H1 (cell line): ENCODE results near the gene DCAF6.
"Not testable (repeated sequence)": the region's sequence is repeated elsewhere in the genome, so short reads cannot be mapped to it uniquely, and the experiment has no call there.

ENCODE experiments used
- BCL11A ChIP-seq, 2 experiments: IDR thresholded peaks; one replicate each; pipeline ENCODE4 v1.6.1; 2011; ENCODE audit warnings: low read depth in 2 of 2, low read length in 2 of 2, mild to moderate bottlenecking in 2 of 2
- BRCA1 ChIP-seq: IDR thresholded peaks from 2 replicates; pipeline ENCODE4 v1.6.1; 2012; ENCODE audit warnings: low read depth, low read length, improper control_type of control experiment
- CREB1 ChIP-seq: IDR thresholded peaks from 2 replicates; pipeline ENCODE4 v1.6.1; 2012; ENCODE audit warnings: inconsistent platforms
- EZH2 ChIP-seq: fragments of 200-600 bp; sonication (generic); IDR thresholded peaks from 2 replicates; pipeline ENCODE4 v1.7.1; 2012; ENCODE audit warnings: low read depth, mild to moderate bottlenecking, moderate library complexity, low read length, inconsistent platforms; ENCODE audit not compliant: severe bottlenecking
- GTF2F1 ChIP-seq: IDR thresholded peaks from 2 replicates; pipeline ENCODE4 v1.6.1; 2012; ENCODE audit warnings: low read depth, low read length, improper control_type of control experiment, borderline replicate concordance
- JUN ChIP-seq: IDR thresholded peaks from 2 replicates; pipeline ENCODE4 v1.6.1; 2011; ENCODE audit warnings: low read depth, mild to moderate bottlenecking, improper control_type of control experiment, low read length
- POLR2A ChIP-seq, 2 experiments: IDR thresholded peaks; 1 replicate in 1 of 2; 2 replicates in 1 of 2; pipeline ENCODE4 v1.6.1; 2011; ENCODE audit warnings: low read depth in 2 of 2, low read length in 2 of 2, mild to moderate bottlenecking in 2 of 2; ENCODE audit errors: control extremely low read depth in 1 of 2
- TAF1 ChIP-seq: IDR thresholded peaks from 2 replicates; pipeline ENCODE4 v1.6.1; 2011; ENCODE audit warnings: mild to moderate bottlenecking, low read depth, low read length
- TEAD4 ChIP-seq: IDR thresholded peaks from 2 replicates; pipeline ENCODE4 v1.6.1; 2012; ENCODE audit warnings: low read depth, low read length, inconsistent platforms, mixed read lengths
- YY1 ChIP-seq: IDR thresholded peaks from 2 replicates; pipeline ENCODE4 v1.6.1; 2011; ENCODE audit warnings: low read depth, mild to moderate bottlenecking, low read length
- TF ChIP-seq, protein P1 (sequence below), 3 experiments: IDR thresholded peaks; 1 replicate in 2 of 3; 2 replicates in 1 of 3; pipeline versions ENCODE4 v1.5.1 to v1.6.1; 2011; ENCODE audit warnings: low read length in 3 of 3, mild to moderate bottlenecking in 3 of 3, inconsistent platforms in 2 of 3, low read depth in 1 of 3, moderate library complexity in 1 of 3; ENCODE audit not compliant: insufficient read depth in 1 of 3; ENCODE audit errors: control extremely low read depth in 1 of 3
- TF ChIP-seq, protein P2 (sequence below): IDR thresholded peaks from 2 replicates; pipeline ENCODE4 v1.6.1; 2012; ENCODE audit warnings: inconsistent platforms

DNA sequence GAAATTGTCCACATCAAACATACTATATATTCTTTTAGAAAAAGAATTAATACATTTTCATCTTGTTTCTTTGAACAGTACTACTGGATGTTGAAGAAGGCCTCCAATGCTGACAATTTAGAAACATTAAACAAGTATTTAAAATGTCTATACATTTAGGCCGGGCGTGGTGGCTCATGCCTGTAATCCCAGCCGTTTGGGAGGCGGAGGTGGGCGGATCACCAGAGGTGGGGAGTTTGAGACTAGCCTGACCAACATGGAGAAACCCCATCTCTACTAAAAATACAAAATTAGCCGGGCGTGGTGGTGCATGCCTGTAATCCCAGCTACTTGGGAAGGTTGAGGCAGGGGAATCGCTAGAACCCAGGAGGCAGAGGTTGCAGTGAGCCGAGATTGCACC lies 7.6 kb upstream of the DCAF6 start:
- not testable (repeated sequence) for TF ChIP-seq TEAD4; YY1; JUN; BCL11A (IDR thresholded peaks at IDR 0.05; ENCODE audit: low read depth in 2 of 2, low read length in 2 of 2); POLR2A (IDR thresholded peaks at IDR 0.05; ENCODE audit: control extremely low read depth in 1 of 2, low read depth in 2 of 2, low read length in 2 of 2); EZH2; BRCA1; TAF1; GTF2F1; CREB1
- TF ChIP-seq, protein P1, sequence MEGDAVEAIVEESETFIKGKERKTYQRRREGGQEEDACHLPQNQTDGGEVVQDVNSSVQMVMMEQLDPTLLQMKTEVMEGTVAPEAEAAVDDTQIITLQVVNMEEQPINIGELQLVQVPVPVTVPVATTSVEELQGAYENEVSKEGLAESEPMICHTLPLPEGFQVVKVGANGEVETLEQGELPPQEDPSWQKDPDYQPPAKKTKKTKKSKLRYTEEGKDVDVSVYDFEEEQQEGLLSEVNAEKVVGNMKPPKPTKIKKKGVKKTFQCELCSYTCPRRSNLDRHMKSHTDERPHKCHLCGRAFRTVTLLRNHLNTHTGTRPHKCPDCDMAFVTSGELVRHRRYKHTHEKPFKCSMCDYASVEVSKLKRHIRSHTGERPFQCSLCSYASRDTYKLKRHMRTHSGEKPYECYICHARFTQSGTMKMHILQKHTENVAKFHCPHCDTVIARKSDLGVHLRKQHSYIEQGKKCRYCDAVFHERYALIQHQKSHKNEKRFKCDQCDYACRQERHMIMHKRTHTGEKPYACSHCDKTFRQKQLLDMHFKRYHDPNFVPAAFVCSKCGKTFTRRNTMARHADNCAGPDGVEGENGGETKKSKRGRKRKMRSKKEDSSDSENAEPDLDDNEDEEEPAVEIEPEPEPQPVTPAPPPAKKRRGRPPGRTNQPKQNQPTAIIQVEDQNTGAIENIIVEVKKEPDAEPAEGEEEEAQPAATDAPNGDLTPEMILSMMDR (IDR thresholded peaks at IDR 0.05; ENCODE audit: control extremely low read depth in 1 of 3, insufficient read depth in 1 of 3, low read depth in 1 of 3, low read length in 3 of 3) = not testable (repeated sequence)
- TF ChIP-seq, protein P2, sequence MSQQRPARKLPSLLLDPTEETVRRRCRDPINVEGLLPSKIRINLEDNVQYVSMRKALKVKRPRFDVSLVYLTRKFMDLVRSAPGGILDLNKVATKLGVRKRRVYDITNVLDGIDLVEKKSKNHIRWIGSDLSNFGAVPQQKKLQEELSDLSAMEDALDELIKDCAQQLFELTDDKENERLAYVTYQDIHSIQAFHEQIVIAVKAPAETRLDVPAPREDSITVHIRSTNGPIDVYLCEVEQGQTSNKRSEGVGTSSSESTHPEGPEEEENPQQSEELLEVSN = not testable (repeated sequence)
